PC-9 (cell line): ENCODE data around the gene TRIM7.

Experiments used
- CTCF ChIP-seq: fragments of 200-600 bp; sonication (generic); conservative IDR thresholded peaks from 2 replicates; pipeline ENCODE4 v1.6.1; 2017; ENCODE audit warnings: mixed run types, antibody characterized with exemption, mild to moderate bottlenecking, moderate library complexity
- EZH2 ChIP-seq: fragments of 200-600 bp; sonication (generic); IDR thresholded peaks from 2 replicates; pipeline ENCODE4 v1.8.0; 2017; ENCODE audit warnings: antibody characterized with exemption, low read depth

- TF ChIP-seq EZH2 (no peak), CTCF (no peak)
These were observed 27.6 kb upstream of the TRIM7 start for GRCh38 chr5:181232593-181232992.
